Measurements from ENCODE around the gene POU3F2.

DNA sequence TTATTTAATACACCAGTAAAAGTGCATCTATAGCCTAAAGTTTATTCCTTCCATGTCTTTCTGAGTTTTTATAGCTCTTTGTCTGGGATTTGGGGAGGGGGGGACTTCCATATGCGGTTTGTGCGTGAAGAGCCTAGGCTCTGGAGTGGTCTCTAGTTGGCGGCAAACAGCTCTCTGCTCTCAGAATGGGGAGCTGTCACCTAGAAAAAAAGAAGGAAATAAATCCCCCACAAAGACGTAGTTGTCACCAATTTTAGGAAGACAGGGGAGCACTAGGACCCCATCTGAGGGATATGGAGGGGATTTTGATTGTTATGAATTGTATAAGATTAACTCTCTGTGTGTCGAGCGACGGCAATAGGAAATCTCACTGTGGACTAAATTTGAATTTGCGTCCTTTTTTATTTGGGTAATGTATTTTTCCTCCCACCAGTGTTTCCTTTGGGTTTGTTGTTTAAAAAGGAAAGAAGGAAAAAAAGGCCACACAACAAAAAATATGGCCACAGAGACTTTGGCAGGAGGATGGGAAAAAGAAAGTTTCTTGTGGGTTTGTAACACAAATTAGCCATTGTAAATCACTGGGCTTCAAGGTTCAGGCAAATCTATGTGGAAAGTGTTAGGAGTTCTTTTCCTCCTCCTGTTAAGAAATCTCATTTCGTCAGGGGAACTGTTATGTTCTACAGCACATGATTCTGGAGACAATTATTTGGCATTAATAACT is 7.4 kb downstream of the POU3F2 start:
- TF ChIP-seq, protein P1, sequence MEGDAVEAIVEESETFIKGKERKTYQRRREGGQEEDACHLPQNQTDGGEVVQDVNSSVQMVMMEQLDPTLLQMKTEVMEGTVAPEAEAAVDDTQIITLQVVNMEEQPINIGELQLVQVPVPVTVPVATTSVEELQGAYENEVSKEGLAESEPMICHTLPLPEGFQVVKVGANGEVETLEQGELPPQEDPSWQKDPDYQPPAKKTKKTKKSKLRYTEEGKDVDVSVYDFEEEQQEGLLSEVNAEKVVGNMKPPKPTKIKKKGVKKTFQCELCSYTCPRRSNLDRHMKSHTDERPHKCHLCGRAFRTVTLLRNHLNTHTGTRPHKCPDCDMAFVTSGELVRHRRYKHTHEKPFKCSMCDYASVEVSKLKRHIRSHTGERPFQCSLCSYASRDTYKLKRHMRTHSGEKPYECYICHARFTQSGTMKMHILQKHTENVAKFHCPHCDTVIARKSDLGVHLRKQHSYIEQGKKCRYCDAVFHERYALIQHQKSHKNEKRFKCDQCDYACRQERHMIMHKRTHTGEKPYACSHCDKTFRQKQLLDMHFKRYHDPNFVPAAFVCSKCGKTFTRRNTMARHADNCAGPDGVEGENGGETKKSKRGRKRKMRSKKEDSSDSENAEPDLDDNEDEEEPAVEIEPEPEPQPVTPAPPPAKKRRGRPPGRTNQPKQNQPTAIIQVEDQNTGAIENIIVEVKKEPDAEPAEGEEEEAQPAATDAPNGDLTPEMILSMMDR (conservative IDR thresholded peaks at IDR 0.05; ENCODE audit: low read depth, low read length) = no peak
- TF ChIP-seq EZH2phosphoT487 (IDR thresholded peaks at IDR 0.05; ENCODE audit: borderline replicate concordance, low read length) (no peak), EZH2 (IDR thresholded peaks at IDR 0.05; ENCODE audit: low read length, unreplicated experiment) (no peak)

Data from PC-3 (cell line).